Limb (tissue), 2 donors: Measurements from ENCODE around the gene TPPP2.
A peak's percentile ranks its signal among the peaks of the same experiment; 100 is the strongest.

Source experiments
- DNase-seq, 2 donors: peaks; one replicate each; pipeline ENCODE4 v3.0.0-alpha.2; 2016; ENCODE audit errors: extremely low spot score in 2 of 2

TPPP2 gene

DNA sequence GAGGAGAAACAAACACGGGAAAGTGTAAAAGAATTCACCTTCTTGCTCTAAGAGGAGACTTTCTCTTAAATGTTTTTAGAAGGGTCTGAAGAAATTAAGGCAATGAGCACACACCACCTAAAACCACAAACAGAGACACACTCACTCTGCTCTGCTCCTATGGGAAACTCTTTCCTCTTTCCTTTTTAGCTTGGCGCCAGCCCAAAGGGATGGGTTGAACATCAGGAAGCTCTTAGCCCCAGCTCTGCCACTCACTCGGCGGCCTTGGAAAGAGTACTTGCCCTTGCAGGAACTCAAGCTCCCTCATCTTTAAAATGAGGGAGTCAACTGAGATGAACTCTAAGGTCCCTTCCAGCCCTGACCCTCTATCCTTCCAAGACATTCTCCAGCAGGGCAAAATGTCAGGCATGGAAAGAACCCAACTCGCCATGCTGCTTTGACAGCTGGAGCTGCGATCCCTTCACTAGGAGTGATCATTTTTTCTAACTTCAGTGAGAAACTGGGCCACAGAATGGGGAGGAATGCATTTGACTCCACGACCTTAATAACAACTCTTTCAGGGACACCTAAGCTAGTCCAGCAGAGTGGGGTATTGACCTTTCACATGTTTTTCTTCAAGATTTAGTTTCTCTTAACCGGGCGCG lies 26.6 kb downstream of the TPPP2 start:
- no peak for DNase-seq

DNA sequence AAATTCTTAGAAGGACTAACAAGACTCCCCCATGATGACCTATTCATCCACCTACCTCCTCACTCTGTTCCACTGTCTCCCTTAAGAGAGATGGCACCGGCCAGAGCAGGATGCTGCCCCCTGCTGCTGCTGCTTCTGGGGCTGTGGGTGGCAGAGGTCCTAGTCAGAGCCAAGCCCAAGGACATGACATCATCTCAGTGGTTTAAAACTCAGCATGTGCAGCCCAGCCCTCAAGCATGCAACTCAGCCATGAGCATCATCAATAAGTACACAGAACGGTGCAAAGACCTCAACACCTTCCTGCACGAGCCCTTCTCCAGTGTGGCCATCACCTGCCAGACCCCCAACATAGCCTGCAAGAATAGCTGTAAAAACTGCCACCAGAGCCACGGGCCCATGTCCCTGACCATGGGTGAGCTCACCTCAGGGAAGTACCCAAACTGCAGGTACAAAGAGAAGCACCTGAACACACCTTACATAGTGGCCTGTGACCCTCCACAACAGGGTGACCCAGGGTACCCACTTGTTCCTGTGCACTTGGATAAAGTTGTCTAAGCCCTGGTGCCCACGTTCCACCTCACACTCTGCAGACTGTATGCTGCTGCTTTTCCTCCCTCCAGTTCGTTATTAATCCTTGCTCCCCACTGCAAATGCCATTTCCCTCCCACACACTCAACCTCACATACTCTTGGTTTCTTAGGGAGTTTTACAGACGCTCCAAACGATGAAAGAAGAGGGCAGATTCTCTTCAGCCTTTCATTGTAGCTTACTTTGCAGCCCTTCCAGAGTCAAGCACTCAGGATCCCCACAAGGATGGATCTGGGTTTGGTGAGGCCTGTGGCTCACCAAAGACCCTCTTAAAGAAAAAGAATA lies 28.0 kb downstream of the TPPP2 start, which contains the start of gene RNASE8:
RNASE8 (plus strand) TSS at position 20 of the 873 bp plus-strand sequence; CDS start at position 91, 71 bp downstream.
- DNase-seq: no peak

DNA sequence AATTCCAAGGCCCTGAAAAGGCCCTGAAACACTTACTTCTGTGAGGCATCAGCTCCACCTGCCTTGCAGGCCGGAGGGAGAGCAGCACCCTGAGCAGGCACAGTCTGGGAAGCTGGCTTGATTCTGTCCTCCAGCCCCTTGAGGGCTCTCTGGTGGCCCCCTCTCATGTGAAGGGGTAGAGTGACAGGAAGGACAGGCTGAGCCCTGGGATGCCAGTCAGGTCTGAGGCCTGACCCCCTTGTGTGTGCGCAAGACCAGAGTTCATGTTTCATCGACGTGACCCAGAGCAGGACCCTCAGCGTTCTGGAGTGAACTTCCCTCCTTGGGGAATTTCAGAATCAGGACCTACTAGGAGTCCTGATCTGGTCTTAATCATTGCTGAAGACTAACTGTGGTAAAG lies 28.9 kb downstream of the TPPP2 start:
- DNase-seq: no peak

DNA sequence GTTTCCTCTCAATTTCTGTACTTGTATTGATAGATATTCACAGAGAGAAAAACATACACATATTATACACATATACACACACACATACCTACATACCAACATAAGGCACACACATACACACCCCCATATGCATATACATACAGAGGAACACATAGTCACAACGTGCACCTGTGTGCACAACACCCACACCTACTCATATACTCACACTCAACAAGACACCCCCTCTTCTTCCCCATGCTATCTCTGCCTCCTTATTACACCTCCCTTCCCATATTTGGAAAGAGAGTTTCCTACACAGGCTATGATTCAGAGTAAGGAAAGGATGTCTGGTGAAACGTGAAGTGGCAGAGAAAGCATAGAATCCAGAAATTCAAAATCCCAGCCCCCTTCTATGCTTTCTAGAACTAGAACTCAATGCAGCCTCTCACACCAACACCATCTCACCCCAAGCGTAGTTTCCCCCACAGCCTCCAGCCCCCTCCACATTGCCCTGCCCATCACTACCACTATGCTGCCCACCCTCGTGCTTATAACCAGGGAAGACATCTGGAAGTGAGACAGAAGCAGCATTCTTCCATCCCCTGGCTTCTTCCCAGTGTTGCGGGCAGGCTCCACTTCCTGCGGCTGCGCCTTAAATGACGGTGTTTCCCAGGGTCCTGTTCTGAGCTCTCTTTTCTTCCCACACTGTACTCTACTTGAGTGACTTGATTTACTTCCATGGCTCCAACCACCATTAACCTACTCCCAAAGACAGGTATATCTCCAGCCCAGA lies 30.0 kb downstream of the TPPP2 start:
- no peak for DNase-seq

DNA sequence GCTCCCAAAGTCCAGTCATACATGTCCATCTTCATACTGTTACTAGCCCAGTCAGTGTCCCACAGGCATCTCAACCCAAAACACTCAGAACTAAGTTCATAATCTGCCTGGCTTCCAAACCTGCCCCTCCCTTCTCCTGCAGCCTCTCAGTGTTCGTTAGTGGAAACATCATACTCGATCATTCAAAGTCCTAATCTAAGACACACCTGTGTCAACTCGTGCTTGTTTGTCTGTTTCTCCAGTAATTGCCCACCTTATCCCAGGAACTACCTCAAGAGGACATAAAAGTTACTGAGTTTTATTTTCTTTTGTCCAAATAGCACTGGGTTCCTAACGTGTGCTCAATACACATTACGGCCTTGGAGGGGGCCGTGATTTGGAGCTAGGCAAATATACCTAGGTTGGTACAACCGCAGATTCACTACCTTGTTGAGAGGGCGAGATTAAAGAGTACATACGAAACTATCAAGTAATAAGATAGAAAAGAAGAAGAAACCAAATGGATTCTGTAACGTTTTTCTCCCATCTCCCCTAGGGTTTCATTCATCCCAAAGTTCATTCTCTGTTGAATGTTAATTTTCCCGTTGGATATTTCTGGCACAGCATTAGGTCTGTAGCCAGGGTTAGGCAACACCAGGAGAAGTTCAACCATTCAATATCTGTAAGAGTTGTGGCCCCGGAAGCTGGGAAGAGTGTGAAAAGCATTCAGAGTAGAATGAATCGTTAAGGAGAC lies 30.8 kb downstream of the TPPP2 start:
- no peak for DNase-seq

DNA sequence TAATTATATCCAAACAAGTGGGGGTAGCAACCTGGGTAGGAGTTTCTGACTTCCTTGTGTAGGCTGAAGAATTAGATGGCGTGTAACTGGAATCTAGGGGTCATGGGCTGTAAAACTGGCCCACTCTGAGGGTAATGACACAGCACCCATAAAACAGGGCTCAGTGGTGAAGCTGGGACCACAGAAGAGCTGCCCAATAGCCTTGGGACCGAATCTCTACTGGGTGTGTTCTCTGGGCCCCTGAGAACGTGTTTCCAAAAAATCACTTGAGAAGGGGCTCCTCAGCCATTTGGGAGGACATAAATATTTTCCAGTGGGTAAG lies 31.3 kb downstream of the TPPP2 start:
- DNase-seq: no peak

DNA sequence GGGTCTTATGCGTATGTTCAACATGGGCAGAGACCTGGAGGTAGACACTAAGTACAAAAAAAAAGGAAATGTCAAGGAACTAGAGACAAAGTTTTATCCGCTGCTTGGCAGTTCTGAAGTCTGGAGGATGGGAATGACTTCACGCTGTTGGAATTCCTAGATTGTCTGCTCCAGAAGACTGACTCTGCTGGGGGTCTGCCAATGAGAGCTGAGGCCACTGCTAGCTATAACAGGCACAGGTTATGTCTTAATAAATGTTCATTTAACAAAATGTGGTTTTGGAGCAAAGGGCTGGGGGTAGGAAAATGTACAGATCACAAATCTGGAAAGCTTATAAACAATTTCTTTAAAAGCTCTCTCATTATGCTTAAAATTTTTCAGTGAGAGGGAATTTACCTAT lies 33.5 kb downstream of the TPPP2 start:
- peak in 1 of 2 donors; percentile 34 for DNase-seq

DNA sequence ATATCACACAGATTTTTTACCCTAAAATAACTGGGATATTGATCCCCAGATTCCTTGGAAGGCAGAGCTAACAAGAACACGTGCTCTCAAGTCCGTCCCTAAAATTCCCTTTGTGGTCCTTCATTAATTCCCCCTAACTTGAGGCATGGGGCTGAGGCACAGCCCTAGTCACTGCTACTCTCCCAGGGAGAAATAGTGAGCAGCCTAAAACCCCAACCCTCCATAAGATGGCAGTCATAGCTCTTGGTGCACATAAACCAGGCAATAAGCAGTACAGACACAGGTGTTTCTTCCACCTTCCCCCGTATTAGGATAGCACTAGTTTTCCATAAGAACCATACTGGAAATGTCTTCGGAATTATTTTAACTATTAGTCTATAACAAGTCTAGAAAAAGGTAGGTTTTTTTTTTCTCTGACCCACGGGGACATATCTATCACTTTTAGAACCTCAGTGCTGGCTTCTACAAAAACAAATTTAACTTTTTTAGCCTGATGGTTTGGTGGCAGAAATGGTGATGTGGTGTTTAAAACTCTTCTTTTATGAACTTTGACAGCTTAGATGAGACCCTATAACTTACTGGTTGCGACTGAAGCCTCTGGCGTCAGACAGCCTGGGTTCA lies 37.0 kb downstream of the TPPP2 start:
- no peak for DNase-seq

DNA sequence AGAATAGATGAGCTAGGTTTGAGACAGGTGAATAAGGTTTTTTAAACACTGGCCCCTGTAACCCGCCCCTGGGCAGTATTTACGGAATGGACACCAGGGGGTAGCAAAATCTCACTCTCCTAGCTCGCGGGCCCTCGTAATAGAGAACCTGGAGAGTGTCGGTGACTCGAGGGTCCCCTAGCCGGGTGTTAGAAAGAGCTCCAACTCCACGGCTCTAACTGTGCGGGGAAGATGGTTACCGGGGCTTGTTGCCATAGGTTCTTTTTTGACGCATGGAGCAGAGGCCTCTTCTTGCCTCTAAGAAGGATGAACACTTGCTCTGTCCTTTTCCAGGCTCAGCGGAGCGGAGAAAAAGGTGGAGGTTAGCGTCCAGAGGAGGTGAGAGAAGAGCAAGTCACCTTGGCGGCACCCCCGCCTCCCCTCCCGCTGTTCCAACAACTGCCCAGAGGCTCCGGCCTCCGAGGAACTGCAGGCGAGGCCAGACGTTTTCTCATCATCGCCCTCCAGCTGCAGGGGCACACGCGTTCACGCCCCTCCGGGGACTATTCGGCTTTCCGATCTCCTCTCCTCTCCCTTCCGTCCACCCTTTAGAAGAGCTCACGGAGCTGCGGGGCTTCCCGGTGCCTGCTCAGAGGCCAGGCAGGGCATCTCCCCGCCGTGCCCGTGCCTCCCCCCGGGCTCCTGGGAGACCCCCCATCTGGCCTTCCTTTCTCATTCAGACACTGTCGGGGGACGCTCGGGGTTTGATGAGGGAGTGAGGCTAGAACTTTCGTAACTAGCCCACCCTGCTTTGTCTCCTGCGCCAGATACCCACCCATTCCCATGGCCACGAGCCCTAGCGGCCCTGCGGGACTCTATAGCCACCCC lies 38.7 kb downstream of the TPPP2 start:
- peak; percentile 72 to 82 for DNase-seq

DNA sequence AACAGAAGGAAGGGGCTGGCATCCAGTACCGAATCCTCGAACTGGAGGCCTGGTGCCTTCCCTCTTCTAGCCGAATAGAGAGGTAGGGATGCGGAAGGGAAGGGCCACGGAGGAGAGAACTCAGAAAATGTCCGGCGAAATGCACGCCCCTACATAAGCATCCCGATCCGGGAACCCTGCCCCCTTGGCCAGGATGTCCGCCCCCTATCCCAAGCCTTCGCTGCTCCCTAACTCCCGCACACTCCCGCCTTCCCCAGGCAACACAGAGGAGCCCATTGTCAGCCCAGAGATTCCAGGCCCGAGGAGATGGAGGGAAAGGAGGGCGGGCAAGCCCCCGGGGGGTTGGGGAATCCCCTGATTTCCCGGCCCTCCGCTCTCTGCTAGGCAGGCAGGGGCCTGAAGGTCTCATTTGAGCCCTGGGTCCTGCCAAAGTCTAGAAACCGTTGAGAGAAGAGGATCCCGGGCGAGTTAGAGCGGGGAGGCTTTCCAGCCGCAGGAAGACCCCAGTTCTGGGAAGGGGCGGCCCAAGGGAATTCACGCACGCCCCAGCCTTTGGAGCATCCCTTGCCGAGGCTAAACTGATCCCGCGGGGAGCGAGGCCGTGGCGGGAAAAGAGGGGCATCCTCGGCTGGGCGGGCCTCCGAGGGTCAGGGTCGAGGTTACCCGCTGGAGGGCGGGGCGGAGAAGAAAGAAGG lies 39.5 kb downstream of the TPPP2 start:
- peak; percentile 64 to 87 for DNase-seq

DNA sequence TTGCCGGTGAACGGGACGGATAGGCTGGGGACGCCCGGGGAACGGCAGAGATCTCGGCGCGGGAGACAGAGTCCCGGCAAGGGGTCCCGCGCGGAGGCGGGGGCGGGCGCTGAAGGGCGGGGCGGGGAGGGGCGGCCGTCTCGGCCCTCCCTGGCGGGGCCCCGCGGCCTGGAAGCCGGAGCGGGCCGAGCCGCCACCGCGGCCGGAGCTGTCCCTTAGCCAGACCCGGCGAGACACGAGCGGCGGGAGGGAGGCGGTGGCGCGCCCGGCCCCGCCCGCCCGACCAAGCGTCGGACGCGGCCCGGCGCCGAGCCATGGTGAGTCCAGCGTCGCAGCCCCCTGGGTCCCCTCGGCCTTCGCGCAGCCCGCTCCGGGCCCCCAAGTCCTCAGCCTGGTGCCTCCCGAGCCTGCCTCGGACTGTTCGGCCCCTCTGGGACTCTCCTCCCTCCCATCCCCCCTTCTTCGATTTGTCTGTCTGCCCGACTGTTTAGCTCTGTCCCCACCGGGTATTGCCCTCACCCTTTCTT lies 40.1 kb downstream of the TPPP2 start, which contains the start of gene ARHGEF40:
ARHGEF40 (plus strand) TSS at position 222 of the 527 bp plus-strand sequence; CDS start at position 315, 93 bp downstream.
- DNase-seq: peak in 1 of 2 donors; percentile 57

DNA sequence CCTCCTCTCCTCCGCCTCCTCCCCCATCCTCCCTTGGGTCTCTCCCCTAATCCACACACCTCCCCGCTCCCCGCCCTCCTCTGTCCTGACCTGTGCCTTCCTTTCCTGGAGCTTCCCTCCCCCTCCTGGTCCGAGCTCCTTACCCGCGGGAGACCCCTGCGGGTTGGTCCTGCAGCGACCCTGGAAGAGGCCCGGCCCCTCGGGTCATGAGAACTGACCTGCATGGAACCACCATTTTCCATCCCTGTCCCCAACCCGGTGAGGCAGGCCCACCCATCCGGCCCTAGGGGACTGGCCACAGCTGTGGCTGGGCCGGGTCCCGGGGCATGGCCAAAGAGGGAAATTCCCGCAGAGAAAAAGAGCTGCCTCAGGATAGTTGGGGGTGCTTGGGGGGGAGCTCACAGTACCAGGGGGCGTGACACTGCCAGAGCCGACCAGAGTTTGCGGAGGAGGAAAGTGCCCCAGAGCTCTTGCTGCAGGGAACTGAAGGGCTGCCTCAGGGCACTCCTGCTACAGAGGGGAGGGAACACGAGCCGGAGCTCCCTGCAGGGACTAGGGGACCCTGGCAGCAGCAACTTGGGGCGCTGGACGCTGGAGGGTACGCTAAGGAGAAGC lies 40.7 kb downstream of the TPPP2 start:
- peak; percentile 34 to 77 for DNase-seq

DNA sequence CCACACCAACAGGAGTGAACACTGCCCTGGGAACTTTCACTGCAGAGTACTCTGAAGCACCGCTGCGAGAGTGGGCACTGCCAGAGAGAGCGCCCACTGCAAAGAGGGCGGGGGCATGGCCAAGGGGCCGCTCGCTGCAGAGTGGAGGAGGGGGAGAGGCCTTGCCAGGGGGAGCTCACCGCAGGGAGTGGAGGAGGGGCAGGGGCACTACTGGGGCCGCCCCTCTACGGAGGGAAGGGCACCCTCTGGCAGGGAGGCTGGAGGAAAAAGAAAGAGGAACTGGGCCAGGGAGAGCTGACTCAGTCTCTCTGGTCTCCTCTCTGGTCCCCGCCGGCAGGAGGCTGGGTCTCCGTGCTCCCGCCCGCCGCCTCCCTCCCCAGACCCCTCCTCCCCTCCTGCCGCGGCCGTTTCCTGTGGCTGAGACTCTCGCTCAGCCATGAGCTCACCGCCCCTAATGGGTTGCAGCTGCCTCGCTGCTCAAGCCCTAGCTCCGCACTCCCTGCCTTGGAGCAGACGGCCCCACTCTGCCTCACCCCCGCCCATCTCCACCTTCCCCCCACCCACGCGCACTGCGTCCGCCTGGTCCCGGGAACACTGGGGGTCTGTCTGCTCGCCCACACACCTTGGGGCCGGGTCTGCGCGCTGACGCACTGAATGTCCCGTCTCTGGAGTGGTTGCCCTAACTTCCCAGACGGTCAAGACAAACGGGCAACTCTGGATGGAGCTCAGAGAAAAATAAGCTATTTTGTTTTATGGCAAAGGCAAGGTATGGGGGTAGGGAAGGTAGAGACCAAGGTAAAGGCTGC lies 41.4 kb downstream of the TPPP2 start:
- DNase-seq: peak; percentile 93 to 94

DNA sequence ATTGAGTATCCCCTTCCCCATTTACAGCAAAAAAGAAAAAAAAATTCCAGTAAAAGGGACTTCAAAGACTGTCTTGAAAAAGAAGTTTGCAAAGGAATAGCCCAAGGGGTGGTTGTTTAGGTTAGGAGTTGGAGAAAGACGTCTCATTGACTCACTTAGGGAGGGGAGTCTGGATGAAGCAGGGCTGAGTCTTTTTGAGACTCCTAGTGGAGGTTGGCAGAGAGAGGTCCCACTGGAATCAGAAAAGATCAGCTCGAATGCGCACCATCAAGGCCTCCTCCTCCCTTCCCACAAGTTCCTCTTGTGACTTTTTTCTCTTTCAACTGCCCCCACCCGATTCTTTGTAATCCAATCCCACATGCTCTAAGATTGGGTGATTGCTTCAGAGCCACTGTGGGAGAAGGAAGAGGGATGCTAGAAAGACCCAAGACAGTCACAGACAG lies 42.0 kb downstream of the TPPP2 start:
- no peak for DNase-seq

DNA sequence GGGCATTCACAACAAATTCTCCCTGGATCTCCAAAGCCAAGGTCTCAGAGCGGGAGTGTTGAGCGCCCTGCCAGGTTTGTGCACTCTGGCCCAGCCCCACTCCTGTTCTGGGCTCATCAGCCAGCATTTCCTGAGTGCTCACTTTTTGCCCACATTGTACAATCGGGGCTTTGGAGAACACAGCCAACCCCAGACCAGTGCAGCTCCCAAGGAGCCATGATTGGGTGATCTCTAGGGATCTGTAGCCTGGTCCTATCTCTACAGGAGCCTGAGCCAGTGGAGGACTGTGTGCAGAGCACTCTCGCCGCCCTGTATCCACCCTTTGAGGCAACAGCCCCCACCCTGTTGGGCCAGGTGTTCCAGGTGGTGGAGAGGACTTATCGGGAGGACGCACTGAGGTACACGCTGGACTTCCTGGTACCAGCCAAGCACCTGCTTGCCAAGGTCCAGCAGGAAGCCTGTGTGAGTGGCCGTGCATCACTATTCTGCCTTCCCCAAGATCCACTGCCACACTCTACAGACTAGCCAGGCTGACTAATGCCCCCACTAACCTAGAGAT lies 42.8 kb downstream of the TPPP2 start:
- DNase-seq: no peak

DNA sequence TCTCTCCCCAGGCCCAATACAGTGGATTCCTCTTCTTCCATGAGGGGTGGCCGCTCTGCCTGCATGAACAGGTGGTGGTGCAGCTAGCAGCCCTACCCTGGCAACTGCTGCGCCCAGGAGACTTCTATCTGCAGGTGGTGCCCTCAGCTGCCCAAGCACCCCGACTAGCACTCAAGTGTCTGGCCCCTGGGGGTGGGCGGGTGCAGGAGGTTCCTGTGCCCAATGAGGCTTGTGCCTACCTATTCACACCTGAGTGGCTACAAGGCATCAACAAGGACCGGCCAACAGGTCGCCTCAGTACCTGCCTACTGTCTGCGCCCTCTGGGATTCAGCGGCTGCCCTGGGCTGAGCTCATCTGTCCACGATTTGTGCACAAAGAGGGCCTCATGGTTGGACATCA lies 43.9 kb downstream of the TPPP2 start:
- no peak for DNase-seq
